GM19035 (cell line): ENCODE results near the gene COPZ2.
"Not testable (repeated sequence)": the region's sequence is repeated elsewhere in the genome, so short reads cannot be mapped to it uniquely, and the experiment has no call there.

Source experiments
- ATAC-seq: cut with Tn5 transposase; IDR thresholded peaks from one replicate; pipeline ENCODE4 v1.9.1; 2021; ENCODE audit not compliant: unreplicated experiment

Gene COPZ2

GRCh38 chr17:48010193-48010592 lies 27.4 kb downstream of the COPZ2 start:
- no peak for ATAC-seq

GRCh38 chr17:48006936-48007709 lies 30.5 kb downstream of the COPZ2 start:
- no peak for ATAC-seq

- ATAC-seq = no peak
These were observed 32.6 kb downstream of the COPZ2 start for GRCh38 chr17:48004983-48005382.

DNA sequence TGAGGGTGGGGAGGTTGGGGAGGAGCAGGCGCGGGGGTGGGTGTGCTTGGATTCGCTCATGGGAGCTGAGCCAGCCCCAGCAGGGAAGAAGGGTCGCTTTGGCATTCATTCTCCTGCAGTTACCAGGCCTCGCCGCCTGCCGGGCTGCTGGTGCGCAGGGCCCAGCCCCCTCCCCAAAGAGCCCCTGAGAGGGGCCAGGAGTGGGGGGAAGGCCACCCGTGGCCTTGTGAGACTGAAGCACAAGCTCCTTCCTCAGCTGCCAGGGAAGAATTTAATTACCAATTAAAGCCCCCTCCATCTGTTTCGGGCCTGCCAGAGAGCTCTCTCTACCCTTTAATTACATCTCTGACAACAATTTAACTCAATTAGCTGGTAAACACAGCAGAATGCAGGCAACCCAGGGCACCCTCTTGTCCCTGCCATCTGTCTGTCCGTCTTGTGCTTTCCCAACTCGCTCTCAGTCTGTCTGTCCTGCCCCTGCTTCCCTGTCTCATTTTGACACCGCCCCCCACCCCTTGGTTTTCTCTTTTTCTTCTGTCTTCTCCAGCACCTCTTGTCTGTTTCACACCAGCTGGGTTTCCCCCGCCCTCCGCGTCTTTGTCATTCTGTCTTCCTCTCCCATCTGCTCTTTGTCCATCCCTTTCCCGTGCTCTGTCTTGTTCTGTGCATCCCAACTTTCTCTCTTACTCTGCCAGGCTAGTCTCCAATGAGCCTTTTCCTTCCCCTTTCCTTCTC lies 34.0 kb downstream of the COPZ2 start:
- ATAC-seq = no peak

DNA sequence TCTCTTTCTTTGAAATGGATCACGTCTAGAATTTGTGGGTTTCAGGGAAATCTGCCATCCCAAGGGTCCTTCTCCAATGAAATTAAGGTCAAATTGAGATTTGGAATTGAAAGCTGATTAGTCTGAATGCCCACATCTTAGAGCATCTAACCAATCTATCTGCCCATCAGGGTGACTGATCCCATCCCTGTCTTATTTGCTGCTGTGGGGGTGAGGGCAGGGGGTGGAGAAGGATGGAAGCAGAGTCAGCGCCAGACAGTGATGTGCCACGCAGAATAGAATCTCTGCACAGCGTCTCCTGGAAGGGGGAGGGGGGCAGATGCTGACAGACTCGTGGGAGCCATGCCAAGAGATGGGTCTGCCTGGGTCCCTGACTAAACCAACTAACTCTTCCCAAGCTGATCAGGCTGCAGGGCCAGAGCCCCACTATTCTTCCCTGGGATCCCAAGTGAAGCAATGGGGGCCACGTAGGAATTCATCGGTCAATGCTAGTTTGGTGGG lies 34.6 kb downstream of the COPZ2 start:
- no peak for ATAC-seq

GRCh38 chr17:48002266-48002915 lies 35.2 kb downstream of the COPZ2 start:
- ATAC-seq = no peak

DNA sequence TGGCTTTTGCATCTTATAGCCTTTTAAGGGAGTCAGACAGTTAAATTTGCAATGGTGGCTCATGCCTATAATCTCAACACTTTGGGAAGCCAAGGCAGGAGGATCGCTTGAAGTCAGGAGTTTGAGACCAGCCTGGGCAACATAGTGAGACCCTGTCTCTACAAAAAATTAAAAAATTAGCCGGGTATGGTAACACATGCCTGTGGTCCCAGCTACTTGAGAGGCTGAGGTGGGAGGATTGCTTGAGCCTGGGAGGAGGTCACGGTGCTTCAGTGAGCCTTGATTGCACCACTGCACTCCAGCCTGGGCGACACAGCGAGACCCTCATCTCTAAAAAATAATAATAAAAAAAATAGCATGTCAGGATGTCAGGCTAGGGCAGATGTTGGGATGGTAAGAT lies 35.9 kb downstream of the COPZ2 start:
- not testable (repeated sequence) for ATAC-seq

GRCh38 chr17:48001197-48001596 lies 36.4 kb downstream of the COPZ2 start:
- no peak for ATAC-seq

DNA sequence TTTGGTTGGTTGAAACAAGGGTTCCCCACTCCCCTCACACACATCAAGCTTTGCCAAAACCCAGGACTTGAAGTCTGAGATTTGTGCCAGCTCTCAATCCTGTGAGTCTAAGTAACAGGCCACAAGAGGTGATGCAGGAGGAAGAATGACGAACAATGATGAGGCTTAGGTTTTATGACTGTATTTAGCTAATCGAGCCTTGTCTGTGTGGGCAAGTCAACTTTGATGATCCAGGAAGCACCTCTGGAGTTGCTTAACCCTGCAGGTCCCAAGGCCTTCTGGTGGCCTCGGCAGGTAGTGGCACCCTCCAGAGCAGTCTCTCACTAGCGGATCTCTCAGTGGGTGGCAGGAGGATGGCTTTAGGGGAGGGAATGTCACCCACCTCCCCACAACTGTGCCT lies 38.0 kb downstream of the COPZ2 start:
- no peak for ATAC-seq

- no peak for ATAC-seq
These were observed 39.6 kb downstream of the COPZ2 start for GRCh38 chr17:47998044-47998443.

GRCh38 chr17:47997586-47997985 lies 40.0 kb downstream of the COPZ2 start:
- ATAC-seq = no peak

DNA sequence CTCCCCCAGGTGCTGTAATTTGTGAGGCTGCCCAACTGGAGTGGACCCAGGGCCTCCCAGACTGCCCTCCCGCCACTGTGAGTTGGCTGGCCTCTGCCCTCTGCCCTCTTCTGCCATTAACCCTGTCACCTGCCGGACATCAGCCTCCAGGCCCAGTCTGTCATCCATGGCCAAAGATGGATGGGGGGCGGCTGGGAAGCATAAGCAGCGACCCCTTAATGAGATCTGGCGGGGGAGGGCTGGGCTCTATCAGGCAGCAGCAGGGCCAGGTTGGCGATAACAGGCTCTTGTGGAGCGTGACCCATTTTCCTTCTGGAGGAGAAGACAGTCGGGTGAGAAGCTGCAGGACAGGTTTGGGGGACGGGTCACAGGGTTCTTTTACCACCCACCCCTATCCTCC lies 41.4 kb downstream of the COPZ2 start:
- ATAC-seq = no peak

DNA sequence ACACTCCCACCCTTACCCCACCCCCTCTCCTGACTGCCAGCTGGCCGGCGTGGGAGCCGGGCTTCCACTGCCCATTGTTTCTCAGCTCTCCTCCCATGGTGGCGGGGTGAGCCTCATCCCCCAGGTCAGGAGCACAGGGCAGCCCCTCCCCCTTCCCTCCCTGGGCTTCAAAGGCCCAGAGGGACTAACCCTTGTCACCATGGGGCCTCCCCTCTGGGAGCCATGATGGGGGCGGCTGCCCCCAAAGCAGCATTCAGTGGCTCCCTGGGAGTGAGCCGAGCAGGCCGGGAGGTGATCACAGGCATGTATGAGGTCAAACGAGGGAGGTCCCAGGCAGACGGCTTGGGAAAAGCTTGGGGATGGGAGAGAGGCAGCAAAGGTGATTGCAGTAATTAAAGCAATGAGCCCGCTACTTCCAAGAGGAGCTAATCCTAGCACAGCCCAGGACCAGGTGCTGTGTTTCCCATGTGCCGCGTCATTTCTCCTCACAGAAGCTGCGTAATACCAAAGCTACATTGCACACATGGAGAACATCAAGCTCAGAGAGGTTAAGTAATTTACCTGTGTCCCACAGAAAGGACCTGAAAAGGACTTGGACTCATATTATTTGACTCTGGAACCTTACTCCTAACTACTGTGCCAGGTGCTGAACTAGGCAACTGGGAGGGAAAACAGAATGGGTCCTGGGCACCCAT lies 42.2 kb downstream of the COPZ2 start:
- ATAC-seq = no peak

DNA sequence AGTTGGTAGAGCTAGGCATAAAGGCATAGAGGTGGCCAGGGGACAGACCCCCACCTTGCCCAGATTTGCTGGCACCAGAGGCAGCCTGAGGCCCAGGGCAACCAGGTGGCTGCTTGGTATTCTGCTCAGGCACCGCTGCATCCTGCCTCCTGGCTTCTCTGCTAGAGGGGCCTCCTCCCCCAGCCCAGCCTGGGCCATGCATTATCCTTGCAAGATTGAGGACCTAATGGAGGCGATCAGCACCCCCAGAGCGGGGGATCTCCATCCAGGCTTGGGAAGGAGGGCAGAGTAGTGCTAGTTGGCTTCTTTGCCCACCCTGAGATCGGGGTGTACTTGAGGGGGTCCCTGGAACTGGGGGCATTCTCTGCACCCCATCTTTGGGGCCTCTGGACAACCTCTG lies 42.9 kb downstream of the COPZ2 start:
- no peak for ATAC-seq

- ATAC-seq = no peak
These were observed 43.6 kb downstream of the COPZ2 start for GRCh38 chr17:47993964-47994363.

GRCh38 chr17:47993031-47993564 lies 44.5 kb downstream of the COPZ2 start:
- ATAC-seq = no peak

GRCh38 chr17:47992216-47992615 lies 45.4 kb downstream of the COPZ2 start:
- ATAC-seq = no peak

GRCh38 chr17:47990962-47991731 lies 46.5 kb downstream of the COPZ2 start:
- no peak for ATAC-seq

DNA sequence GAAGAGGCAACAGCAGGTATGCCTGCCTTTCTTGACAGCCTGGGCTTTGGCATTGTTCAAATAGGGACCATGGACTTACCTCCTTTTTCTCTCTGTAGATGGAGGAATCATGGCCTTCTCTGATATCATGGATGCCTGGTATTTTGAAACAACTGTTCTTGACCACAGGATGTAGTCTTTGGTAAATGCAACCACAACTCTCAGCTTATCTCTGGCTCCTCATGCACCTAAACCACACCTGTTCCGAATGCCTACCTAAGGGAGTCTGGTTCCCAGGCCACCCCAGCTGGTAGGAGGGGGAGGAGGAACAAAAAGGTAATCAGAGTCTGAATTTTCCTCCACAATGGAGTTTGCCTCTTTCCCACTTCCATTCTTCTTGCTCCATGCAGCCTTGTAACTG lies 47.9 kb downstream of the COPZ2 start:
- no peak for ATAC-seq

DNA sequence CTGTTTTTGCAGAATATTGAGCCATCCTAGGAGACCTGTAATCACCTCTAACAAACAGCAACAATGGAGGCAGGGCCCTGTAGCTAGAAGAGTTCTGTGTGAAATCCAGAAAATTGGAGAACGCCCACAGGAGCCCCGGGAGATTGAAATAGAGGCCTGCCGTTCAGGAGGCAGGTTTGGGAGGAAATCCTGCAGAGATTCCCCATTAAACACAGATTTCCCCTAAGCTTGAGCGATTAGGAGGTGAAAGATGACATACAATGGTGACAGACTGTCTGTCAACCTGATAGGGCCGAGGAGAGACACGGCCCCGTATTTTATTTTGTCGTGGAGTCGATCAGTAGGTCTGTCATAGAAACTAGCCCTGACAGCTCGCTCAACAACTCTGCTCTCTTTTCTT lies 48.4 kb downstream of the COPZ2 start:
- ATAC-seq = no peak
